LHCN-M2 (cell line): ENCODE results near the gene TUBGCP6. TPM values are rescaled to one million over a fixed set of nuclear protein-coding genes. Genes with fewer than 3 reads are reported as not detected.
"Not testable (repeated sequence)": the region's sequence is repeated elsewhere in the genome, so short reads cannot be mapped to it uniquely, and the experiment has no call there.

ENCODE experiments used
- DNase-seq: peaks from one replicate; pipeline ENCODE4 v3.0.0-alpha.2; 2012; ENCODE audit warnings: low read depth
- total RNA-seq: library from RNA; depleted of rRNA; stranded (reverse); fragments of >200 nt; gene quantifications from 2 replicates; pipeline ENCODE4 v1.2.3, GENCODE V29; 2014; rRNA removed

Gene TUBGCP6
- total RNA-seq, 1 experiment from 2014 or later: 29.8 TPM

GRCh38 chr22:50170453-50171318 is 74.1 kb downstream of the TUBGCP6 start, which contains the start of gene PANX2:
TSS of gene PANX2 (plus strand) at chr22:50170731. CDS start at chr22:50170731, 0 bp downstream.
- DNase-seq: no peak

GRCh38 chr22:50169774-50170341 is 75.0 kb downstream of the TUBGCP6 start:
- no peak for DNase-seq

- DNase-seq: no peak
Measured at GRCh38 chr22:50169181-50169759, 75.6 kb downstream of the TUBGCP6 start.

GRCh38 chr22:50168490-50169180 is 76.2 kb downstream of the TUBGCP6 start:
- not testable (repeated sequence) for DNase-seq

GRCh38 chr22:50167689-50168489 is 76.9 kb downstream of the TUBGCP6 start:
- DNase-seq: no peak

Other genes starting within 250 kb of the TUBGCP6 start
- gene IL17REL, start 232.3 kb downstream of the TUBGCP6 start, total RNA-seq: not detected in 2 replicates
- gene TTLL8, start 186.7 kb downstream of the TUBGCP6 start, total RNA-seq: not detected in 2 replicates
- not detected in 2 replicates for gene MLC1, start 159.6 kb downstream of the TUBGCP6 start, total RNA-seq
- gene MOV10L1, start 155.0 kb downstream of the TUBGCP6 start, total RNA-seq: 0.23 and 0.32 TPM in 2 replicates
- gene PANX2, start 74.3 kb downstream of the TUBGCP6 start, total RNA-seq: 0.17 TPM in 1 of 2 replicates, not detected in the other
- gene TRABD, start 59.1 kb downstream of the TUBGCP6 start, total RNA-seq: 26.3 and 31.5 TPM in 2 replicates
- gene SELENOO, start 44.0 kb downstream of the TUBGCP6 start, total RNA-seq: 27.2 and 36.7 TPM in 2 replicates
- gene HDAC10, start 6.2 kb upstream of the TUBGCP6 start, total RNA-seq: 28.2 and 29.1 TPM in 2 replicates
- gene MAPK12, start 16.7 kb upstream of the TUBGCP6 start, total RNA-seq: 31.2 and 33.8 TPM in 2 replicates
- gene MAPK11, start 25.4 kb upstream of the TUBGCP6 start, total RNA-seq: 7.6 and 8.3 TPM in 2 replicates
- gene PLXNB2, start 62.6 kb upstream of the TUBGCP6 start, total RNA-seq: 140 and 148 TPM in 2 replicates
- 2.8 and 3.5 TPM in 2 replicates for gene DENND6B, start 82.0 kb upstream of the TUBGCP6 start, total RNA-seq
- gene PPP6R2, start 98.3 kb upstream of the TUBGCP6 start, total RNA-seq: 62.8 and 64.2 TPM in 2 replicates
- 69.2 and 76.2 TPM in 2 replicates for gene SBF1, start 230.0 kb upstream of the TUBGCP6 start, total RNA-seq
- not detected in 2 replicates for gene ADM2, start 236.5 kb upstream of the TUBGCP6 start, total RNA-seq
- not detected in 2 replicates for gene MIOX, start 241.8 kb upstream of the TUBGCP6 start, total RNA-seq